NCI-H1105 treated with DMSO at 0.1 percent for 48 hours (cell line): ENCODE results near the gene HAUS2.
"Not testable (repeated sequence)": the region's sequence is repeated elsewhere in the genome, so short reads cannot be mapped to it uniquely, and the experiment has no call there.

Source experiments
- DNase-seq: peaks from one replicate; lab custom pipeline; 2025; lab: John Stamatoyannopoulos, UW

HAUS2 gene

GRCh38 chr15:42576040-42576594 lies 27.5 kb downstream of the HAUS2 start:
- DNase-seq: no peak

- no peak for DNase-seq
Measured at GRCh38 chr15:42576776-42577175, 28.1 kb downstream of the HAUS2 start.

DNA sequence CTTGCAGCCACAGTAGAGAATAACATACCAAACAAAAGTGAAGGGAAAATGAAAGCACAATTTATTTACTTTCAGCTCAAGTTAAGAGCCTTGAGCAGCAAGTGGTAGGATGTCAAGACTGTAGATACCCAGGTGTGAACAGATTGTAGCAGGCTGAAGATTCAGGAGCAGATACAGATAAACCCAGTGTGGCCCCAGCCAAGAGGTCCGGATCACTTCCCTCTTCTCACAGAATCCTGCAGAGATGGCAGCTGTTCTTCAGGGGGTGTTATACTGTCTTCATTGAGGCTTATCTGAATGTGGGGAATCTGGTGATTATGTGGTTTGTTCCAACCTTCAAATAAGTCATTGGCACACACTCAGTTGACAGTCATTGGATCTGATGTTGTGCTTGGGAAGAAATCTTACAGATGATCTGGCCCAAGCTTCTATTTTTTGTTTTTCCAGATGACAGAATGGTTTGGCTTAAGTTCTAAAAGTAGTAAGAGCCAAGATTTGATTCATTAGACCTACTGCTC lies 28.9 kb downstream of the HAUS2 start:
- no peak for DNase-seq

- no peak for DNase-seq
Measured at GRCh38 chr15:42578984-42579537, 30.4 kb downstream of the HAUS2 start.

DNA sequence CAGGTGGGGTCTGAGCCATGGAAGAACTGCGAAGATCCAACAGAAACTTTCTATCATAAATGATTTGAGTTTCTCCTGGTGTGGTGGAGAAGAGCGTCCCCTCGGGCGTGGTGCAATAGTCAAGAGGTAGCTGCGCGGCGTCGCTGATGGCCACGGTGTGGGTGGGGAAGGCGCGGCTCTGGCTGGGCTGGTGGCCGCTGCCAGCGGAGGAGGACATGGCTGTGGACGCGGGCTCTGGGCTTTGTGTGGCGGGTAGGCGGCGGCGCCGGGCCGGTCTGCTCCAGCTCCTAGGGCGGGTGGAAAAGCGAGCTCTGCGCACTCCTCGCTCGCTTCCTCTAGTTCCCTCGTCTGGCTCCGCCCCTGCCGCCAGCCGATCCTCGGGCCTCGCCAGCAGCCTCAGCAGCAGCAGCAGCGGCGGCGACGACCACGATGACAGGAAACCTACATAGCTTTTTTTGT lies 32.7 kb downstream of the HAUS2 start:
- DNase-seq: peak; percentile 64

DNA sequence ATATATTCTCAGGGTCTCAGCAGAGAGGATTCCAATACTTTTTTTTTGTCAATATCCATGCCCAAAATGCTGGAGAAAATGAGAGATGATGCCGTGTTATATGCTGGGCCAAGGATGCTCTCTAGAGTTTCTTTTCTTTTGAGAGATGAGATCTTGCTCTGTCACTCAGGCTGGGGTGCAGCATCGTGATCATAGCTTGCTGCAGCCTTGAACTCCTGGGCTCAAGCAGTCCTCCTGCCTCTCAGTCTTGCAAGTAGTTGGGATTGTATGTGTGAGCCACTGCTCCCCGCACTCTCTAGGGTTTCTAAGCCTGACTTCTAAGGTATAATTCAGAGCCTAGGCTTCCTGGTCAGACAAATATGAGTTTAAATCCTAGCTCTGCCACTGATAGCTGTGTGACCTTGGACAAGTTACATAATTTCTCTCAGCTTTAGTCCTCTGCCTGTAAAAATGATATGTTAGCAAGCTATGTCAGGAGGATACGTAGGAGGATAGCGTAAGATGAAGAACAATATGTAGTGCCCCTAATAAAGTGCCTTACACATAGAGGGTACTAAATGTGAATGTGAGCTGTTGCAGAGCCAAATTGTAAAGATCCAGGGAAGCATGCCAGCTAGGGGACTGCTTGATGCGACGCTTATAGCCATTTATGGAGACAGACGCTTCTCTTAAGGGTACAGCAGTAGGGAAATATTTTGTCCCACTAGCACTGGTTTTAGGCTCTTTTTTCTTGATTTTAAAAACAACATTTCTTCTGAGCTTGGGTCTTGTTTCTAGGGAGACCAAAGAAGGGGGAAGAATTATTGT lies 34.1 kb downstream of the HAUS2 start:
- no peak for DNase-seq

GRCh38 chr15:42584031-42584765 lies 35.6 kb downstream of the HAUS2 start:
- DNase-seq: no peak

DNA sequence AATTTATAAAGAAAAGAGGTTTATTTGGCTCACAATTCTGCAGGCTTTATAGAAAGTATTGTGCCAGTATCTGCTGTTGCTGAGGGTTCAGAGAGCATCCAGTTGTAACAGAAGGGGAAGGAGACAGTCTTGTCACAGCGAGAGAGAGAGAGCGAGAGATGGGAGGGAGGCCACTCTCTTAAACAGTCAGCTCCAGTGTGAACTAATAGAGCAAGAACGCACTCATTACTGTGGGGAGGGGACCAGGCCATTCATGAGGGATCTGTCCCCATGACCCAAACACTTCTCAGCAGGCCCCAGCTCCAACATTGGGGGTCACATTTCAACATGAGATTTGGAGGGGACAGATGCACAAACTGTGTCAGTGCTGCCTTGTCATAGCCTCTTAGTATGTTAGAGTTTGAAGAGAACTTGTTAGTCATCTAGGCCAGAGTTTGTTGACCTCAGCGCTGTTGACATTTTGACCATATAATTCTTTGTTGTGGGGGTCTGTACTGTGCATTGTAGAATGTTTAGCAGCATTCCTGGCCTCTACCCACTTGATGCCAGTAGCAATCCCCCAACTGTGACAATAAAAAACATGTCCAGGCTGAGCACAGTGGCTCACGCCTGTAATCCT lies 42.1 kb downstream of the HAUS2 start:
- no peak for DNase-seq

GRCh38 chr15:42591238-42591934 lies 42.7 kb downstream of the HAUS2 start:
- no peak for DNase-seq

DNA sequence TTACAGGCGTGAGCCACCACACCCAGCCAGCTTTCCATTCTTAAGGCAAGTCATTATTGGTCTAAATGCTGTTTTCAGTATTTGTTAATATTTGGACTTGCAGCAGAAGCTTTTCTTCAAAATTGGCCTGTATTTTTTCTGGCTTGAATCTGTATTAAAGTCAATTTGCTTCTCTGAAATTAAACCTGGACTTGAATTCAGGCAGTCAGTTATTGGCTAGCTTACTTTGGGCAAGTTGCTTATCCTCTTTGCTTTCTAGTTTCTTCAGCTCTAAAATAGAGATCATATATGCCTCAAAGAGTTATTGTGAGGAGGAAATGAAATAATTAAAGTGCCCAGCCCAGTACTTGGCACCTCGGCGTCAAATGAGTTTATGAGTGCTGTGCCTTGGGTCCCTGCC lies 44.1 kb downstream of the HAUS2 start:
- no peak for DNase-seq

DNA sequence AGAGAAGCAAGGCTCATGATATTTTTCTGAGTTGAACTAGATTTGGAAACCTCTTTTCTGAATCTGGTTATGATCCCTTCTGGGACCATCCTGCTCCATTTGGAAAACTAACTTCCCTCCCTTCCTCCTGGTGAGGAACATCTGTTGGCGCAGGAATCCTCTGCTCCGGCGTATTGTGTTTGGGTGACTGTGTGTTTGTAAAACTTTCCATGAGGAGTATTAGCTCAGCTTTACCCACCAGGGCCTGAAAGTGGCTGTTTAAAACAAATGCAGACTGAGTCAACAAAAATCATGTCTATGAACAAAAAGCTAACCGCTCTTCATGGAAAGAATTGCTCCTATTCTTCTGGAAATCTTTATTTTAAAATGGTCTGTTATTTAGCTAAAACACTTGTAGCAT lies 44.5 kb downstream of the HAUS2 start:
- no peak for DNase-seq

DNA sequence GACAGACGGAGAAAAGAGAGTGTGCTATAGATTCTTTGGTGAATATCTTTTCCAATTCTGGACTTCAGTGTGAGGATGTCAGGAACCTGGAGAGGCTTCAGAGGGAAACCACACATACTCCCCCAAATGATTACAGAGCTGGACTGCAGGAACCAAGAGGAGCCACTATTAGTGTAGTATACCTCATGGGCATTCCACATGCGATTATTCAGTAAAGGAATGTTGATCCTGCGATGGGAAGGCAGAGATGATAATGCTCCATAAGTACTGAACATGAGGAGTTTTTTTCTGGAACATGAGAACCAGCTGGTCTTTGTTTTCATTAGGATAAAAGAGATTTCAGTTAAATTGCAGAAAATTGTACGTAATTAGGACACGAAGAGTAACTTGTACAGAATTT lies 45.5 kb downstream of the HAUS2 start:
- DNase-seq: no peak

- DNase-seq: no peak
Measured at GRCh38 chr15:42595626-42596240, 47.1 kb downstream of the HAUS2 start.

GRCh38 chr15:42601316-42601715 lies 52.7 kb downstream of the HAUS2 start:
- not testable (repeated sequence) for DNase-seq

DNA sequence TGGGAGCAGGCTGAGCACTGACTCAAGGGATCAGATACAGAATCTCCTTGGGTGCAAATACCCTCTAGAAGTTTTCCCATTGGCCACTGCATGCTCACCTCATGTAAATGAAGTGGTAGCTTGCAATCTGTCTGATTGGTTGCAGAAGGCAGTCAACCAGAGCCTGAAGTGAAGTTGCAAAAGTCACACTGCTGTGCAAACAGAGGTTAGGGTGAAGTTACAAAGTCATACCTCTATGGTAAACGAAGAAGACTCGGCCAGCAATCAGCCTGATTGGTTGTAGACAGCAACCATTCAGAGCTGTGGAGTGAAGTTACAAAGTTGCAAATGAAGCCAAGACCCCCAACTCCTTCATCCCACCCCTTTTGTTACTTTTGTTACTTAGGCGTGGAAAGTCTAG lies 53.9 kb downstream of the HAUS2 start:
- DNase-seq: no peak

DNA sequence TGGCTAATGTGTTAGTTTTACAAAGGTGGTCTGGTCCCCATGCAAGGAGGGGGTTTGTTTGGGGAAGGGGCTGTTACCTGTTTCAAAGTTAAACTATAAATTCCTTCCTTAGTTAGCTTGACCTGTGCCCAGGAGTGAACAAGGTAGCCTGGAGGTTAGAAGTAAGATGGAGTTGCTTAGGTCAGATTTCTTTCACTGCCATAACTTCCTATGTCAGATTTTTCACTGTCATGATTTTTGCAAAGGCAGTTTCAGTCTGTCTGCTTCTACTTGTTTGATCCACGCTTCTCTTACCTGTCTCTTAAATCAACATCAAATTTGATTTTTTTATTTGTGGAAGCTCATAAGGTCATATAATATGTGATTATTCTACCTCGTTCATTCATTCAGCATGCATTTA lies 55.3 kb downstream of the HAUS2 start:
- no peak for DNase-seq

DNA sequence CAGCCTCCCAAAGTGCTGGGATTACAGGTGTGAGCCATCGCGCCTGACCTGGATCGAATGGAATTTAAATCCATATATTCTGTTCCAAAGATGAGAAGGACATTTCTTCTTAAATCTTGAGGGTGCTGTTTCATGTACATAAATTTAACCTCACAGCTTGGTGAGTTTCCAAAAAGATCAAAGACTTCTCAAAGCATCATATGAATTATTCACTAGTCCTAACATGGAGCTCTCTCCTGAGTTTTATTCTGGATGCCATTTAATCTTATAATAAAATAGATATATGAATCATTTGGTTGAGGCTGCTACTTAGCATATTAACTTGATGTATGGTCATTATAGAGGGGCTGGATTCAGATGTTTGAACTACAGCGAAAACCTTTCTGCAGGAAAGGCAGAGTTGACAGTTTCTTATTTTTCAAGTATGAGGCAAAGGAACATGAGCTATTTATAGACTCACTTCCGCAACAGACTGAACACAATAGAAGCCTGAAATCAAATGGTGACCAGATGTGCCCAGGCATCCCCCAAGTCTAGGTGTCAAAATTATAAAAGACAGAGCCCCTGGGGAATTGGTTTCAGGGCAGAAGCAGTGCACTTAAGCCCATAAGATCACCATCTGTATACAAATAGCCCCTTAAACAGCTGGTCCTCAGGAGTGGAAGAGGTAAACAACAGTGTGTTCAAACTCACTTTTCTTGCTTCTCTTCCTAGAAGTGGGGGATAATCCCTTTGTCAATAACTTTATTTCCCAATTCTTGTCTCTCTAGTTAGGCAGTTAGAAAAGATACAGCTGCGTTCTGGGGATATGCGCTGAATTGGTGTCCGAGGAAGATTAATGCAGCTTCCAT lies 56.5 kb downstream of the HAUS2 start:
- no peak for DNase-seq

GRCh38 chr15:42605796-42606195 lies 57.2 kb downstream of the HAUS2 start:
- DNase-seq: no peak

DNA sequence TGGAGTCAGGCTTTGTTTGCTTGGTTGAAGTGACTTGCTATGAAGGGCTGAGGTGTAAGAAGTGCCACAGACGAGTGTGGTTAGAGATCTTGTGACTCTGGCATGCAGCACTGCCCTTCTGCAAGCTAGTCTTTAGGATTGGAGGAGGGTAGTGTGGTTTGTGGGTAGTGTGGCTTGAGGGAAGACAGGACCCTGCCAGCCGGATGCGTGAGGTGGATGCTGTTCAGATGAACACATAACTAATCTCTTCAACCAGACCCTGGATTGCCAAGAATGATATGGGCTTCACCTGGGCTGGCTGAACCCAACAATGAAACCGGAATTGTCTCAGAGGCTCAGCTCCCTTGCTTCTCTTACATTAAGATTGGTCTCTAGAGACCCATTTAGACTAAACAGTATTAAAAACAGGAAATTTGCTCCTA lies 59.5 kb downstream of the HAUS2 start:
- no peak for DNase-seq
